ENCODE data around the gene NSMCE4A. TPM values are rescaled to one million over a fixed set of nuclear protein-coding genes. Genes with fewer than 3 reads are reported as not detected.

NSMCE4A gene
- total RNA-seq, 1 experiment from 2014 or later, result 64.4 TPM

DNA sequence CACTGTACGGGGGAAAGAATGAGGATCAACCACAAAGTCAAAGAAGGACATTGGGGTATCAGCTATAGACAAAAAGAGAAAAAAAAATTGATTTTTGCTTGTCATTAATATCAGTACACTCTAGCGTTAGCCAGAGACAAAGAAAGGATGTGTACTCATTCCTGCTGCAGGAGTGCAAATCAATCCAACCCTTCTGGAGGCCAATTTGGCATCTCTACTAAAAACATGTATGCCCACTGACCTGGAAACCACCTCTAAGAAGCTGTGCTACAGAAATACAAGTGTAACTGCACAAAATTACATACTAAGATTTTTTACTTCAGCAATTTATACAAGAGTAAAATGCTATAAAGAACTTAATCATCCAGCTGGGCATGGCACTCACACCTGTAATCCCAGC lies 13.6 kb downstream of the NSMCE4A start (continued):
- TF ChIP-seq ATF1 (CRISPR knock-in tag; IDR thresholded peaks at IDR 0.05) (no peak), NR3C1 (CRISPR knock-in tag; conservative IDR thresholded peaks at IDR 0.05; ENCODE audit: low read depth) (no peak)
- TF ChIP-seq, protein P1, sequence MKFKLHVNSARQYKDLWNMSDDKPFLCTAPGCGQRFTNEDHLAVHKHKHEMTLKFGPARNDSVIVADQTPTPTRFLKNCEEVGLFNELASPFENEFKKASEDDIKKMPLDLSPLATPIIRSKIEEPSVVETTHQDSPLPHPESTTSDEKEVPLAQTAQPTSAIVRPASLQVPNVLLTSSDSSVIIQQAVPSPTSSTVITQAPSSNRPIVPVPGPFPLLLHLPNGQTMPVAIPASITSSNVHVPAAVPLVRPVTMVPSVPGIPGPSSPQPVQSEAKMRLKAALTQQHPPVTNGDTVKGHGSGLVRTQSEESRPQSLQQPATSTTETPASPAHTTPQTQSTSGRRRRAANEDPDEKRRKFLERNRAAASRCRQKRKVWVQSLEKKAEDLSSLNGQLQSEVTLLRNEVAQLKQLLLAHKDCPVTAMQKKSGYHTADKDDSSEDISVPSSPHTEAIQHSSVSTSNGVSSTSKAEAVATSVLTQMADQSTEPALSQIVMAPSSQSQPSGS (CRISPR knock-in tag; IDR thresholded peaks at IDR 0.05; ENCODE audit: borderline replicate concordance, low read depth), result no peak

GRCh38 chr10:121959671-121960070 lies 15.3 kb downstream of the NSMCE4A start:
- Mint-ChIP-seq H3K4me3 (no peak overlapping the region), H3K36me3 (peaks cover 43% of the 10 kb centered on the region), H3K9me3 (no peaks in the 10 kb centered on the region), H3K4me1 (peaks cover 14% of the 10 kb centered on the region), H3K27ac (peak overlapping the region; percentile 83), H3K27me3 (ENCODE audit: low read depth) (no peaks in the 10 kb centered on the region)
- ATAC-seq (peak; percentile 56), DNase-seq (ENCODE audit: low spot score) (no peak)
- TF ChIP-seq ZBTB21 (CRISPR knock-in tag; IDR thresholded peaks at IDR 0.05; ENCODE audit: borderline replicate concordance) (no peak), ATF1 (CRISPR knock-in tag; IDR thresholded peaks at IDR 0.05) (no peak)
- TF ChIP-seq, protein P2, sequence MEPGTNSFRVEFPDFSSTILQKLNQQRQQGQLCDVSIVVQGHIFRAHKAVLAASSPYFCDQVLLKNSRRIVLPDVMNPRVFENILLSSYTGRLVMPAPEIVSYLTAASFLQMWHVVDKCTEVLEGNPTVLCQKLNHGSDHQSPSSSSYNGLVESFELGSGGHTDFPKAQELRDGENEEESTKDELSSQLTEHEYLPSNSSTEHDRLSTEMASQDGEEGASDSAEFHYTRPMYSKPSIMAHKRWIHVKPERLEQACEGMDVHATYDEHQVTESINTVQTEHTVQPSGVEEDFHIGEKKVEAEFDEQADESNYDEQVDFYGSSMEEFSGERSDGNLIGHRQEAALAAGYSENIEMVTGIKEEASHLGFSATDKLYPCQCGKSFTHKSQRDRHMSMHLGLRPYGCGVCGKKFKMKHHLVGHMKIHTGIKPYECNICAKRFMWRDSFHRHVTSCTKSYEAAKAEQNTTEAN (CRISPR knock-in tag; IDR thresholded peaks at IDR 0.05), result no peak
- ChIA-PET POLR2A (interaction anchor here (0.9 kb wide), 1 partner anchor 16 kb away, joined by 3 read pairs; no protein-coding TSS in a partner anchor), CTCF (interaction anchor here (1.0 kb wide), 1 partner anchor 153 kb away, joined by 3 read pairs; no protein-coding TSS in a partner anchor)

GRCh38 chr10:121956111-121957061 lies 18.6 kb downstream of the NSMCE4A start:
- no peaks in the 10 kb centered on the region for H3K9me3 Mint-ChIP-seq
- H3K36me3 Mint-ChIP-seq, result peaks cover 24% of the 10 kb centered on the region
- peak overlapping the region; percentile 32; the same call in 1 of the 2 replicates for H3K27ac Mint-ChIP-seq
- DNase-seq (ENCODE audit: low spot score) (no peak), ATAC-seq (no peak)
- H3K4me1 Mint-ChIP-seq, result peaks cover 14% of the 10 kb centered on the region
- H3K4me3 Mint-ChIP-seq, result no peak overlapping the region
- POLR2A ChIA-PET, result no interaction called here
- CTCF ChIA-PET, result no interaction called here
- H3K27me3 Mint-ChIP-seq (ENCODE audit: low read depth), result no peaks in the 10 kb centered on the region
- TF ChIP-seq OVOL2 (CRISPR knock-in tag; IDR thresholded peaks at IDR 0.05; ENCODE audit: borderline replicate concordance), result no peak
- TF ChIP-seq GTF2I (CRISPR knock-in tag; conservative IDR thresholded peaks at IDR 0.05), result no peak
- TF ChIP-seq ELF4 (CRISPR knock-in tag; IDR thresholded peaks at IDR 0.05; ENCODE audit: low read depth), result no peak
- TF ChIP-seq RELA (CRISPR knock-in tag; IDR thresholded peaks at IDR 0.05; ENCODE audit: borderline replicate concordance), result no peak
- no peak for TF ChIP-seq ZNF671 (CRISPR knock-in tag; IDR thresholded peaks at IDR 0.05)
- TF ChIP-seq E2F5 (CRISPR knock-in tag; IDR thresholded peaks at IDR 0.05), result no peak
- no peak for TF ChIP-seq CREB1 (CRISPR knock-in tag; IDR thresholded peaks at IDR 0.05)
- TF ChIP-seq ETV6 (CRISPR knock-in tag; IDR thresholded peaks at IDR 0.05), result no peak
- TF ChIP-seq, protein P1 (CRISPR knock-in tag; IDR thresholded peaks at IDR 0.05; ENCODE audit: borderline replicate concordance, low read depth), result no peak
- no peak for TF ChIP-seq HMGXB4 (CRISPR knock-in tag; IDR thresholded peaks at IDR 0.05)
- TF ChIP-seq, protein P3, sequence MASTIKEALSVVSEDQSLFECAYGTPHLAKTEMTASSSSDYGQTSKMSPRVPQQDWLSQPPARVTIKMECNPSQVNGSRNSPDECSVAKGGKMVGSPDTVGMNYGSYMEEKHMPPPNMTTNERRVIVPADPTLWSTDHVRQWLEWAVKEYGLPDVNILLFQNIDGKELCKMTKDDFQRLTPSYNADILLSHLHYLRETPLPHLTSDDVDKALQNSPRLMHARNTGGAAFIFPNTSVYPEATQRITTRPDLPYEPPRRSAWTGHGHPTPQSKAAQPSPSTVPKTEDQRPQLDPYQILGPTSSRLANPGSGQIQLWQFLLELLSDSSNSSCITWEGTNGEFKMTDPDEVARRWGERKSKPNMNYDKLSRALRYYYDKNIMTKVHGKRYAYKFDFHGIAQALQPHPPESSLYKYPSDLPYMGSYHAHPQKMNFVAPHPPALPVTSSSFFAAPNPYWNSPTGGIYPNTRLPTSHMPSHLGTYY (CRISPR knock-in tag; IDR thresholded peaks at IDR 0.05), result no peak
- TF ChIP-seq, protein P4, sequence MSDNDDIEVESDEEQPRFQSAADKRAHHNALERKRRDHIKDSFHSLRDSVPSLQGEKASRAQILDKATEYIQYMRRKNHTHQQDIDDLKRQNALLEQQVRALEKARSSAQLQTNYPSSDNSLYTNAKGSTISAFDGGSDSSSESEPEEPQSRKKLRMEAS (CRISPR knock-in tag; IDR thresholded peaks at IDR 0.05), result no peak
- TF ChIP-seq ZNF416 (CRISPR knock-in tag; IDR thresholded peaks at IDR 0.05), result no peak
- no peak for TF ChIP-seq SOX15 (CRISPR knock-in tag; IDR thresholded peaks at IDR 0.05)
- TF ChIP-seq, protein P5, sequence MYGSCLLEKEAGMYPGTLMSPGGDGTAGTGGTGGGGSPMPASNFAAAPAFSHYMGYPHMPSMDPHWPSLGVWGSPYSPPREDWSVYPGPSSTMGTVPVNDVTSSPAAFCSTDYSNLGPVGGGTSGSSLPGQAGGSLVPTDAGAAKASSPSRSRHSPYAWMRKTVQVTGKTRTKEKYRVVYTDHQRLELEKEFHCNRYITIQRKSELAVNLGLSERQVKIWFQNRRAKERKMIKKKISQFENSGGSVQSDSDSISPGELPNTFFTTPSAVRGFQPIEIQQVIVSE (CRISPR knock-in tag; IDR thresholded peaks at IDR 0.05; ENCODE audit: borderline replicate concordance), result no peak
- TF ChIP-seq KAT7 (CRISPR knock-in tag; IDR thresholded peaks at IDR 0.05; ENCODE audit: borderline replicate concordance), result no peak
- TF ChIP-seq ZMAT4 (CRISPR knock-in tag; IDR thresholded peaks at IDR 0.05), result no peak
- TF ChIP-seq GRHL2 (CRISPR knock-in tag; IDR thresholded peaks at IDR 0.05; ENCODE audit: insufficient replicate concordance, severe bottlenecking), result no peak
